PC-3 (cell line): ENCODE measurements around the gene RTKN2. TPM values are rescaled to one million over a fixed set of nuclear protein-coding genes. Genes with fewer than 3 reads are reported as not detected.

Experiments
- ATAC-seq: fragments of 200-7000 bp; cut with Tn5 transposase; 2 replicates; pipeline ENCODE4 v1.9.1; 2020; ENCODE audit warnings: mild to moderate bottlenecking, moderate library complexity
- BruUV-seq: library from RNA; stranded (reverse); fragments of 400-500 nt; replicated peaks from 2 replicates; lab custom pipeline; 2021; lab: Mats Ljungman, UMichigan
- CTCF ChIA-PET: fragments of 300-600 bp; sonication (Branson Sonifier 250); formaldehyde crosslinking; loops from one replicate; lab custom pipeline; 2022; ENCODE audit warnings: antibody characterized with exemption; lab: Charles Lee
- POLR2A ChIA-PET: fragments of 300-600 bp; sonication (Branson Sonifier 250); formaldehyde crosslinking; loops from one replicate; lab custom pipeline; 2022; ENCODE audit warnings: antibody characterized with exemption; ENCODE audit not compliant: unreplicated experiment; lab: Charles Lee
- DNase-seq: peaks from one replicate; pipeline ENCODE4 v3.0.0-alpha.2; 2015
- H2AFZ ChIP-seq: fragments of 300-600 bp; sonication (generic); 2 replicates; pipeline ENCODE4 v1.6.0; 2016; ENCODE audit warnings: antibody characterized with exemption, low read length
- H3F3A ChIP-seq: fragments of 300-600 bp; sonication (generic); one replicate; pipeline ENCODE4 v1.6.0; 2017; ENCODE audit warnings: antibody characterized with exemption, low read length, control low read depth, mild to moderate bottlenecking; ENCODE audit not compliant: unreplicated experiment
- H3K27ac ChIP-seq: fragments of 300-600 bp; sonication (generic); 2 replicates; pipeline ENCODE4 v1.5.1; 2016; ENCODE audit warnings: mild to moderate bottlenecking, low read length
- H3K27me3 ChIP-seq: fragments of 300-600 bp; sonication (generic); 2 replicates; pipeline ENCODE4 v1.6.1; 2016; ENCODE audit warnings: low read length, mixed read lengths
- H3K36me3 ChIP-seq: fragments of 300-600 bp; sonication (generic); 2 replicates; pipeline ENCODE4 v1.6.1; 2016; ENCODE audit warnings: low read depth, mixed run types, low read length, mixed read lengths
- H3K4me1 ChIP-seq: fragments of 300-600 bp; sonication (generic); 2 replicates; pipeline ENCODE4 v1.5.1; 2016; ENCODE audit warnings: low read length; ENCODE audit not compliant: insufficient read depth
- H3K4me2 ChIP-seq: fragments of 300-600 bp; sonication (generic); 2 replicates; pipeline ENCODE4 v1.6.0; 2016; ENCODE audit warnings: low read length
- H3K4me3 ChIP-seq: fragments of 300-600 bp; sonication (generic); 2 replicates; pipeline ENCODE4 v1.5.1; 2016; ENCODE audit warnings: mild to moderate bottlenecking, low read length, mixed read lengths
- H3K79me2 ChIP-seq: fragments of 300-600 bp; sonication (generic); 2 replicates; pipeline ENCODE4 v1.6.1; 2017; ENCODE audit warnings: low read length, mixed read lengths
- H3K9ac ChIP-seq: fragments of 300-600 bp; sonication (generic); 2 replicates; pipeline ENCODE4 v1.6.0; 2016; ENCODE audit warnings: mild to moderate bottlenecking, low read length
- H3K9me2 ChIP-seq: fragments of 300-600 bp; sonication (generic); replicated peaks from 2 replicates; pipeline ENCODE4 v1.6.1; 2016; ENCODE audit warnings: mixed run types, low read length, mixed read lengths
- H3K9me3 ChIP-seq: fragments of 300-600 bp; sonication (generic); 2 replicates; pipeline ENCODE4 v1.6.1; 2016; ENCODE audit warnings: low read length, mixed read lengths
- H4K20me1 ChIP-seq: fragments of 300-600 bp; sonication (generic); 2 replicates; pipeline ENCODE4 v1.6.1; 2016; ENCODE audit warnings: low read length, mixed read lengths
- EZH2 ChIP-seq: fragments of 300-600 bp; sonication (generic); IDR thresholded peaks from one replicate; pipeline ENCODE4 v1.6.1; 2017; ENCODE audit warnings: antibody characterized with exemption, mild to moderate bottlenecking, low read length; ENCODE audit not compliant: unreplicated experiment
- EZH2phosphoT487 ChIP-seq: fragments of 300-600 bp; sonication (generic); IDR thresholded peaks from 2 replicates; pipeline ENCODE4 v1.6.1; 2018; ENCODE audit warnings: mild to moderate bottlenecking, antibody characterized with exemption, low read length, borderline replicate concordance
- intact Hi-C: fragments of 100-400 bp; cut with micrococcal nuclease; formaldehyde crosslinking; loops from 2 replicates; pipeline ENCODE4 v1.9.0; 2023
- total RNA-seq: library from RNA; depleted of rRNA; stranded (reverse); fragments of >200 nt; gene quantifications from 2 replicates; pipeline ENCODE4 v1.2.3, GENCODE V29; 2014
- TF ChIP-seq, protein P1 (sequence below): fragments of 300-600 bp; sonication (generic); conservative IDR thresholded peaks from 2 replicates; pipeline ENCODE4 v1.5.1; 2017; ENCODE audit warnings: antibody characterized with exemption, low read depth, mild to moderate bottlenecking, low read length

The RTKN2 gene
- total RNA-seq, 1 experiment from 2014 or later: 26.6 TPM

DNA sequence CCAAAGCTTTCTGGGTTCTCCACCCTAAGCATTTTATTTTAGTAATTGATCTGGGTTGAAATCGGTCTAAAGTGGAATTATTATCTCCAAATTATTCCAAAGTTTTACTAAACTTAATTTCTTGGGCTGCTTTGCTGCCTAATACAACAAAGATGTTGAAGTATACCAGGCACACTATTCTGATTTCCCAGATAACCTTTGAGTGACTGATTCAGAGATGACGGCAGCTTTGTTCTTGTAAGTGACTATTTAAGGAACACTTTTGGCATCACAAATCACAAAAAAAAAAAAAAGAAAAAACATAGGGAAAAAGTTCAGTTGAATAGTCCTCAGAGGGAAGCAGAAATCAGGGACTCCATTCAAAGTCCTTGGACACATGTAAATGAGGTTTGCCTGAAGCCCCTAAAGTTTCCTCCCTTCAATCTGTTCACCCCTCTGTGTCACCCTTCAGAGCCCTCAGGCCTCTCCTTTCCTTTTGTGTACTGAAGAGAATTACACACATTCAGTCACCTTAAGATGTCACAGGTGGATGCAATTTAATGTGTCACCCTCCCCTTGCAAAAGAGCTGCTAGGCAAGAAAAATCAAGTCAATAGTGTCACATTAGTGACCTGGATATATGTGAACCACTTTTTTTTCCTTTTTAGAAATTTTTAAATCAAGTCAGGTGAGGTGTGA, 81.5 kb downstream of the RTKN2 start:
- H3K9me2 ChIP-seq: no peaks in the 10 kb centered on the region
- ATAC-seq (peak; percentile 16; the same call in 1 of the 2 replicates), DNase-seq (peak; percentile 60)
- 0 out of 2 replicates have a peak, but pooled peaks cover 5% of the 10 kb centered on the region for H3K9me3 ChIP-seq
- H3K27me3 ChIP-seq: no peaks in the 10 kb centered on the region
- BruUV-seq: no TSS peak
- no peak overlapping the region for H2AFZ ChIP-seq
- no peak overlapping the region for H3K4me3 ChIP-seq
- no peaks in the 10 kb centered on the region for H3K79me2 ChIP-seq
- CTCF ChIA-PET: no interaction called here
- H3K4me1 ChIP-seq: peaks cover 20% of the 10 kb centered on the region
- POLR2A ChIA-PET: no interaction called here
- H4K20me1 ChIP-seq: no peaks in the 10 kb centered on the region
- no peak overlapping the region for H3K4me2 ChIP-seq
- TF ChIP-seq EZH2 (no peak), EZH2phosphoT487 (no peak)
- TF ChIP-seq, protein P1, sequence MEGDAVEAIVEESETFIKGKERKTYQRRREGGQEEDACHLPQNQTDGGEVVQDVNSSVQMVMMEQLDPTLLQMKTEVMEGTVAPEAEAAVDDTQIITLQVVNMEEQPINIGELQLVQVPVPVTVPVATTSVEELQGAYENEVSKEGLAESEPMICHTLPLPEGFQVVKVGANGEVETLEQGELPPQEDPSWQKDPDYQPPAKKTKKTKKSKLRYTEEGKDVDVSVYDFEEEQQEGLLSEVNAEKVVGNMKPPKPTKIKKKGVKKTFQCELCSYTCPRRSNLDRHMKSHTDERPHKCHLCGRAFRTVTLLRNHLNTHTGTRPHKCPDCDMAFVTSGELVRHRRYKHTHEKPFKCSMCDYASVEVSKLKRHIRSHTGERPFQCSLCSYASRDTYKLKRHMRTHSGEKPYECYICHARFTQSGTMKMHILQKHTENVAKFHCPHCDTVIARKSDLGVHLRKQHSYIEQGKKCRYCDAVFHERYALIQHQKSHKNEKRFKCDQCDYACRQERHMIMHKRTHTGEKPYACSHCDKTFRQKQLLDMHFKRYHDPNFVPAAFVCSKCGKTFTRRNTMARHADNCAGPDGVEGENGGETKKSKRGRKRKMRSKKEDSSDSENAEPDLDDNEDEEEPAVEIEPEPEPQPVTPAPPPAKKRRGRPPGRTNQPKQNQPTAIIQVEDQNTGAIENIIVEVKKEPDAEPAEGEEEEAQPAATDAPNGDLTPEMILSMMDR: no peak
- H3K9ac ChIP-seq: no peak overlapping the region
- intact Hi-C loops: no loop called here
- H3K27ac ChIP-seq: no peak overlapping the region
- peaks cover 9% of the 10 kb centered on the region for H3F3A ChIP-seq
- peaks cover 12% of the 10 kb centered on the region; the same call in 1 of the 2 replicates for H3K36me3 ChIP-seq

DNA sequence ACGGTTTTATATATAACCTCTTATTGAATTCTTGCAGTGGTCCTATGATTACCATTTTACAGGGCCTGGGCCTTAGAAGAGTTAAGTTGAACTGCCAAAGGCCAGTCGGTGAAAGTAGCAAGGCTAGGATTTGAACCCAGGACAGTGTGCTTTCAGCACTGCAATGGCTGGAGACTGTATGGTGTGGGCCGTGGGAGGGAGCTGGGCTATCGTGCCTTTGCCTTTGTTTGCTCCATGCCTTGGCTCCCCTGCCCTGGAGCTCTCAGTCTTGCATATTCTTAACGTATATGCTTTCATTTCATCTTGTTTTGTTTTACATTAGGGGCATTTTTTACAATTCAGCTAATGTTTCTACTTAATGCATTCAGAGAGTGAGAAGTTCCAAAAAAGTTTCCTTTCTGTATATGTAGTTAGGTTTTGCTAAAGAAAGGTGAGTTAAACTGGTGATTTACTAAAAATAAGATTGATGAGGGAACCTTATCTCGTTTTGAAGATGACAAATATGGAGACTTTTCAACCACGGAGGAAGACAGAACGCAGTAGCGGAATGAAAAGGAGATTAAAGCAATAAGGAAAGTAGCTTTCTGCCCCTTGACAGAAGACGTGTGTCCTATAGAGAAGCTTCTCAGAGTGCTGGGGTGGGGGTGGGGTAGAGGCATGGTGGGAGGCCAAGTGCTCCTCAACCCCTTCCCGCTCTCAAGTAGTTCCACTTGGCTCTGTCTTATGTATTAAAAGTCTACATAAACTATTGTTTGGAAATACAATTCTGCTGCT, 82.5 kb downstream of the RTKN2 start:
- TF ChIP-seq, protein P1: no peak
- no peak for TF ChIP-seq EZH2
- TF ChIP-seq EZH2phosphoT487: no peak
- Histone ChIP-seq H4K20me1 (no peaks in the 10 kb centered on the region), H3K79me2 (no peaks in the 10 kb centered on the region), H3K9me2 (no peaks in the 10 kb centered on the region), H3K4me1 (peaks cover 20% of the 10 kb centered on the region), H3K4me3 (no peak overlapping the region), H3K9me3 (0 out of 2 replicates have a peak, but pooled peaks cover 5% of the 10 kb centered on the region), H3K4me2 (no peak overlapping the region), H3F3A (peaks cover 9% of the 10 kb centered on the region), H3K9ac (no peak overlapping the region), H3K27ac (no peak overlapping the region), H2AFZ (no peak overlapping the region), H3K27me3 (no peaks in the 10 kb centered on the region), H3K36me3 (peaks cover 10% of the 10 kb centered on the region; the same call in 1 of the 2 replicates)
- no peak for ATAC-seq
- intact Hi-C loops: no loop called here
- POLR2A ChIA-PET: no interaction called here
- BruUV-seq: no TSS peak
- CTCF ChIA-PET: interaction anchor here (0.6 kb wide), 1 partner anchor 69 kb away, joined by 7 read pairs; no protein-coding TSS in a partner anchor
- no peak for DNase-seq
